AG09319 (cell line): ENCODE measurements around the gene ATP6AP1.

Experiments used
- DNase-seq: peaks from one replicate; pipeline ENCODE4 v3.0.0-alpha.2; 2010; ENCODE audit warnings: low read depth; ENCODE audit errors: extremely low read depth
- CTCF ChIP-seq: IDR thresholded peaks from 2 replicates; pipeline ENCODE4 v1.5.1; 2011; ENCODE audit warnings: low read depth, mild to moderate bottlenecking, inconsistent platforms, low read length, moderate library complexity

Gene ATP6AP1

DNA sequence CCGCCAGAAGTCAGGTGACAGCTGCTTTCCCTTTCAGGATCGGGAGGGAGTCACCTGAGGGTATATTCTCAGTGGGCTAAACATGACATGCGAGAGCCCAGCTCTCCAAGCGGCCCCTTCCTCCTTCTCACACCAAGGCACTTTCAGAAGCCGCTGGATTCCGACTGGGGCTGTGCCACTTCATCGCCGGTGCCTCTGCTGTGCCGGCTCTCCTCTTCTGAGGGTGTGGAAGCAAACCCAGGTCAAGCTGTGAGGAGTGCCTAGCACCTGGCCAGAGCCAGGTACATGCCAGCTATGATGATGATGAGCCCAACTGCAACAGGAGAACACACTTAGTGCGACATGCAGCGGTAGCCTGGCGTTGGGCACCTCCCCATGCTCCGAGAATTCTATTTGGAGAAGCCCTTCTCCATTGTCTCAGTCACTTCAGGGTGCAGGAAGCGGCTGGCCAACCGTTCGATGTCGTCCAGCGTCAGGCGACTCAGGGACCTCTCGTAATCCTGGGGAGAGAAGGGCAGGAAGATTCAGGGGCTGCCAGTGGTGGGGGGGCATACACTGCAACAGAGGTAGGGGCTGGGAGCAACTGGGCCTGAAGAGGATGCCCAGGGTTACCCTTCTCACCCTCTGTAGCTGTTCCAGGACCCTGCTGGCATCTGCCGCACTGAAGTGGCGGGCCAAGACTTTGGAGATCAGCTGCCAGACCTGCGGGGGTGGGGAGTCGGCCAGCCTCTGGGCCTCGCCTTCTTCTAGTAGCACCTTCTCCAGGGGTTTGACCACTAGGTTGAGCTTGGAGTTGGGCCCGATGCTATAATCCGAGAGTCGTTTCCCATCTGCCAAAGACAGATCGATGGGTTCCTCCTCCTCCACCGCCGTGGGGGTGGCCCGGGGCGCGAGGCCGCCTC lies 56.9 kb downstream of the ATP6AP1 start:
- DNase-seq = no peak
- no peak for TF ChIP-seq CTCF

- DNase-seq = no peak
- TF ChIP-seq CTCF = no peak
Measured at GRCh38 chrX:154486052-154486395, 57.5 kb downstream of the ATP6AP1 start.
